HUES6 (cell line): ENCODE results near the gene CTNND2.
"Not testable (repeated sequence)": the region's sequence is repeated elsewhere in the genome, so short reads cannot be mapped to it uniquely, and the experiment has no call there.

ENCODE experiments used
- H3K27ac ChIP-seq: 2 replicates; pipeline ENCODE4 v1.7.0; 2013; ENCODE audit warnings: low read depth, mild to moderate bottlenecking, low read length, inconsistent platforms
- H3K27me3 ChIP-seq: 2 replicates; pipeline ENCODE4 v1.6.1; 2013; ENCODE audit warnings: low read length; ENCODE audit not compliant: control insufficient read depth, insufficient read depth
- H3K36me3 ChIP-seq: 2 replicates; pipeline ENCODE4 v1.6.1; 2013; ENCODE audit warnings: low read length; ENCODE audit not compliant: control insufficient read depth, insufficient read depth
- H3K4me1 ChIP-seq: 2 replicates; pipeline ENCODE4 v1.6.1; 2013; ENCODE audit warnings: low read length; ENCODE audit not compliant: control insufficient read depth, insufficient read depth
- H3K4me3 ChIP-seq: 2 replicates; pipeline ENCODE4 v1.5.1; 2013; ENCODE audit warnings: low read depth, low read length
- H3K9ac ChIP-seq: one replicate; pipeline ENCODE4 v1.6.1; 2013; ENCODE audit warnings: mild to moderate bottlenecking, low read length
- H3K9me3 ChIP-seq: 2 replicates; pipeline ENCODE4 v1.6.1; 2013; ENCODE audit warnings: low read depth, low read length; ENCODE audit not compliant: control insufficient read depth, insufficient read depth

CTNND2 gene

GRCh38 chr5:11323761-11324160, 580.5 kb downstream of the CTNND2 start:
- Histone ChIP-seq H3K27me3 (no peaks in the 10 kb centered on the region), H3K9ac (no peak overlapping the region), H3K36me3 (no peaks in the 10 kb centered on the region), H3K4me1 (no peaks in the 10 kb centered on the region), H3K27ac (no peak overlapping the region), H3K9me3 (no peaks in the 10 kb centered on the region), H3K4me3 (no peak overlapping the region)

GRCh38 chr5:11322133-11322532, 582.1 kb downstream of the CTNND2 start:
- H3K27me3 ChIP-seq: no peaks in the 10 kb centered on the region
- no peaks in the 10 kb centered on the region for H3K9me3 ChIP-seq
- H3K4me1 ChIP-seq: no peaks in the 10 kb centered on the region
- no peaks in the 10 kb centered on the region for H3K36me3 ChIP-seq
- no peak overlapping the region for H3K27ac ChIP-seq
- no peak overlapping the region for H3K4me3 ChIP-seq
- no peak overlapping the region for H3K9ac ChIP-seq

GRCh38 chr5:11319836-11320580, 584.2 kb downstream of the CTNND2 start:
- Histone ChIP-seq H3K9me3 (no peaks in the 10 kb centered on the region), H3K4me3 (no peak overlapping the region), H3K36me3 (no peaks in the 10 kb centered on the region), H3K27me3 (no peaks in the 10 kb centered on the region), H3K9ac (no peak overlapping the region), H3K4me1 (no peaks in the 10 kb centered on the region), H3K27ac (no peak overlapping the region)

- not testable (repeated sequence) for H3K4me1 ChIP-seq, H3K36me3 ChIP-seq, H3K27me3 ChIP-seq, H3K9me3 ChIP-seq, H3K27ac ChIP-seq, H3K9ac ChIP-seq, H3K4me3 ChIP-seq
These were observed 590.6 kb downstream of the CTNND2 start for GRCh38 chr5:11313694-11314093.

GRCh38 chr5:11311731-11312130, 592.5 kb downstream of the CTNND2 start:
- Histone ChIP-seq H3K36me3 (no peaks in the 10 kb centered on the region), H3K4me1 (peaks cover 3% of the 10 kb centered on the region), H3K9ac (no peak overlapping the region), H3K27ac (no peak overlapping the region), H3K9me3 (0 out of 2 replicates have a peak, but pooled peaks cover 3% of the 10 kb centered on the region), H3K27me3 (no peaks in the 10 kb centered on the region), H3K4me3 (no peak overlapping the region)

GRCh38 chr5:11311272-11311671, 593.0 kb downstream of the CTNND2 start:
- 0 out of 2 replicates have a peak, but pooled peaks cover 3% of the 10 kb centered on the region for H3K9me3 ChIP-seq
- no peaks in the 10 kb centered on the region for H3K36me3 ChIP-seq
- no peak overlapping the region for H3K27ac ChIP-seq

GRCh38 chr5:11310158-11310557, 594.1 kb downstream of the CTNND2 start:
- Histone ChIP-seq H3K36me3 (no peaks in the 10 kb centered on the region), H3K27ac (no peak overlapping the region), H3K4me3 (no peak overlapping the region), H3K4me1 (peaks cover 5% of the 10 kb centered on the region), H3K9ac (no peak overlapping the region), H3K9me3 (0 out of 2 replicates have a peak, but pooled peaks cover 3% of the 10 kb centered on the region), H3K27me3 (no peaks in the 10 kb centered on the region)

More at GRCh38 chr5:11311272-11311671, 593.0 kb downstream of the CTNND2 start:
- no peaks in the 10 kb centered on the region for H3K27me3 ChIP-seq
- no peak overlapping the region for H3K4me3 ChIP-seq
- H3K4me1 ChIP-seq: peaks cover 5% of the 10 kb centered on the region
- no peak overlapping the region for H3K9ac ChIP-seq

- Histone ChIP-seq H3K9me3 (0 out of 2 replicates have a peak, but pooled peaks cover 3% of the 10 kb centered on the region), H3K36me3 (no peaks in the 10 kb centered on the region), H3K27me3 (no peaks in the 10 kb centered on the region), H3K4me3 (no peak overlapping the region), H3K4me1 (peaks cover 5% of the 10 kb centered on the region), H3K27ac (no peak overlapping the region), H3K9ac (no peak overlapping the region)
These were observed 597.9 kb downstream of the CTNND2 start for GRCh38 chr5:11306365-11306764.

GRCh38 chr5:11305245-11305644, 599.0 kb downstream of the CTNND2 start:
- H3K4me1 ChIP-seq: peaks cover 5% of the 10 kb centered on the region
- H3K9me3 ChIP-seq: 0 out of 2 replicates have a peak, but pooled peaks cover 3% of the 10 kb centered on the region
- no peak overlapping the region for H3K4me3 ChIP-seq
- H3K9ac ChIP-seq: no peak overlapping the region
- H3K36me3 ChIP-seq: no peaks in the 10 kb centered on the region
- no peak overlapping the region for H3K27ac ChIP-seq
- no peaks in the 10 kb centered on the region for H3K27me3 ChIP-seq

- Histone ChIP-seq H3K9me3 (0 out of 2 replicates have a peak, but pooled peaks cover 3% of the 10 kb centered on the region), H3K27me3 (no peaks in the 10 kb centered on the region), H3K27ac (no peak overlapping the region), H3K9ac (no peak overlapping the region), H3K4me3 (no peak overlapping the region), H3K36me3 (no peaks in the 10 kb centered on the region), H3K4me1 (peaks cover 5% of the 10 kb centered on the region)
These were observed 599.6 kb downstream of the CTNND2 start for GRCh38 chr5:11304641-11305040.

GRCh38 chr5:11302663-11303062, 601.6 kb downstream of the CTNND2 start:
- Histone ChIP-seq H3K27ac (no peak overlapping the region), H3K4me3 (no peak overlapping the region), H3K9ac (no peak overlapping the region), H3K9me3 (0 out of 2 replicates have a peak, but pooled peaks cover 1% of the 10 kb centered on the region), H3K27me3 (no peaks in the 10 kb centered on the region), H3K36me3 (no peaks in the 10 kb centered on the region), H3K4me1 (peaks cover 5% of the 10 kb centered on the region)
